Measurements from ENCODE around the gene TSPAN6.

Gene TSPAN6, protein sequence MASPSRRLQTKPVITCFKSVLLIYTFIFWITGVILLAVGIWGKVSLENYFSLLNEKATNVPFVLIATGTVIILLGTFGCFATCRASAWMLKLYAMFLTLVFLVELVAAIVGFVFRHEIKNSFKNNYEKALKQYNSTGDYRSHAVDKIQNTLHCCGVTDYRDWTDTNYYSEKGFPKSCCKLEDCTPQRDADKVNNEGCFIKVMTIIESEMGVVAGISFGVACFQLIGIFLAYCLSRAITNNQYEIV

GRCh38 chrX:100636321-100636991 lies at the start of gene TSPAN6:
TSPAN6 (minus strand) TSS chrX:100636806; CDS start chrX:100636694, 112 bp downstream.
- peak; percentile 73 for DNase-seq (ENCODE audit: low spot score)

DNA sequence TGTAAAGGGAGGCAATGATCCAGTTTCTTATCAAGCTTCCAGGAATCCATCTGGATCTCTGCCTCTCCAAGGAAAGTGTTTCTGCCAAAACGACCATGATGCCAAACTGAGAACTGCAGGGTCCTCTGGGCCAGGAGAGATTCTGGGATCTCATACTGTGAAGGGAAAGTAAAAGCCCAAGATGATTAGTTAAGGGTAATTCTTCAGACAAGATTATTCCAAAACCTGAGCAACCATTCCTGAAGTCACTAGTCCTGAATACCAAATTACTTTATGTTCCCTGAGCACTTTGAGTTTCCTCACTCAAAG lies 49.3 kb upstream of the TSPAN6 start:
- DNase-seq (ENCODE audit: low spot score): no peak

DNA sequence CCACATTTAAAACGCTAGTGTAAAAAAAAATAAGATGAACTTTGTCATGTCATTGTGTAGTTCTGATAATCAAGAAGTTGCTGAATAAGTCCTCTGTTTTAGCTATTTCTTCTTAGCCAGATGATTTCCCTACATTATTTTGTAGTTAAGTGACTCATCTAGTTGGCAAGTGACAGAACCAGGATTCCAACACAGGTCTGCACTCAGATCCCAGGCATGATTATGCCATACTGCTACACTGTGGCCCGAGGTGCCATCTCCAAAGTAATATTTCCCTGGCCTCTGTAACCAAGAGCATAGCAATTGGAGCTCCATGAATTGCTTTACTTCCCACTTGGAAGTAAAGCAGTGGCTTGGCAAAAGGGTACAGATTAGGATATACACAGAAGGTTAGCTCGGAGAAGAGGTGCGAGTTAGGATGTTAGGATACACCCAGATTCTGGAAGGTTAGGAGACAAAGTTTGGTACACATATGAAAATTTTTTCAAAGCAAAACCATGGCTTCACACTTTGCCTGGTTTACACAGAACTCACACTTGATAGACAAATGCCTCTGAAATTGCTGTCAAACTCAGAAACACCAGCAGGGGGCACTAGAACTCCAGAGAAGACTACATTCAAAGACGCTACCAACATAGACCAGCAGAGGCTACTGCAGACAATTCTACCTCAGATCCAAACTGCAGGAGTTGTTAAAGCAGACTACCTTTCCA lies 48.8 kb upstream of the TSPAN6 start:
- peak; percentile 45 for DNase-seq (ENCODE audit: low spot score)

DNA sequence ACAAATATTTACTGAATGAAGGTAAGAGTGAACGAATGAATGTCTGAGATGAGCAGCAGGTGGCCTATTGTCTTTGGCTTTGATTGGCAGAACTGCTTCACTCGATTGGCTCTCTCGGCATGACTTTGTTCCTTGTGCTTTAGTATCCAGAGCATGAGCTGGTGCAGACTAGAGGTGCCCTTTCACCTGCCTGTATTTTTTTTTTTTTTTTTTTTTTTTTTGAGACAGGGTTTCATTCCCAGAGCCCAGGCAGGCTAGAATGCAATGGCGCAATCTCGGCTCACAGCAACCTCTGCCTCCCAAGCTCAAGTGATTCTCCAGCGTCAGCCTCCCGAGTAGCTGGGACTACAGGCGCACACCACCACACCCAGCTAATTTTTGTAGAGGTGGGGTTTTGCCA lies 46.3 kb upstream of the TSPAN6 start:
- no peak for DNase-seq (ENCODE audit: low spot score)

DNA sequence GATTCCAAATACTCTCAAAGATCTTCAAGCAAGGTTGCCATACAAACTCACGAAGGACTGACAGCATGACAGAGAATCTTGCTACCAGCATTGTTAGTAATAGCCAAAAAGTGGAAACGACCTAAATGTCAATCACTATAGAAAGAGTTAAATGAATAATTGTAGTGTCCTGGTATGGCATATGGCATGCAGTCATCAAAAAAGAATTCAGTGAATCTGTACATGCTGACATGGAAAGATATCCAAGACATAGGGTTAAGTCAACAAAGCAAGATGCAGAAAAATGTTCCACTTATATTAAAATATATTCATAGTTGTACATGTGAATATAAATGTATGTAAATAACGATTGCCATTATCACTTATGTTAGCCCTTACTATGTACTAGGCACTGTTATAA lies 45.0 kb upstream of the TSPAN6 start:
- no peak for DNase-seq (ENCODE audit: low spot score)

GRCh38 chrX:100680756-100681155 lies 44.1 kb upstream of the TSPAN6 start:
- no peak for DNase-seq (ENCODE audit: low spot score)

GRCh38 chrX:100677611-100678181 lies 41.1 kb upstream of the TSPAN6 start:
- DNase-seq (ENCODE audit: low spot score): no peak

- DNase-seq (ENCODE audit: low spot score): no peak
These were observed 38.1 kb upstream of the TSPAN6 start for GRCh38 chrX:100674705-100675104.

GRCh38 chrX:100673397-100673953 lies 36.9 kb upstream of the TSPAN6 start:
- DNase-seq (ENCODE audit: low spot score): no peak

DNA sequence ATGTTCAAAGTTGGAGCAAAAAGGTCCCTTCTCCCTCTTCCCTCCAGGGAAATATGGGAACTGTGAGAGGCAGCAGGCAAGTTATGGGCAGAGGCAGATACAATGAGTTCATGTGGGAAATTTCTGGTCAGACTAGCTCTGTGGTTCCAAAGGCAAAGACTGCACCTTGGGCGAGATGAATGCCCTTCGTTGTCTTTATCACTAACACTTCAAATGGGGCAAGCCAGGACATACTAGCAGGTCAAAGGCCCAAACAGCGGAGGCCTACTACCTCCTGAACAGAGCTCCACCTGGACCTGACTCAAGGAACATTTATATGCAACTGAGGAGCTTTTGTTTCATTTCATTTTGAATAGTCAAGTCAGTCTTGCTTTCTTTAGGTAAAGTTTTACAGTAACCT lies 36.4 kb upstream of the TSPAN6 start:
- no peak for DNase-seq (ENCODE audit: low spot score)

DNA sequence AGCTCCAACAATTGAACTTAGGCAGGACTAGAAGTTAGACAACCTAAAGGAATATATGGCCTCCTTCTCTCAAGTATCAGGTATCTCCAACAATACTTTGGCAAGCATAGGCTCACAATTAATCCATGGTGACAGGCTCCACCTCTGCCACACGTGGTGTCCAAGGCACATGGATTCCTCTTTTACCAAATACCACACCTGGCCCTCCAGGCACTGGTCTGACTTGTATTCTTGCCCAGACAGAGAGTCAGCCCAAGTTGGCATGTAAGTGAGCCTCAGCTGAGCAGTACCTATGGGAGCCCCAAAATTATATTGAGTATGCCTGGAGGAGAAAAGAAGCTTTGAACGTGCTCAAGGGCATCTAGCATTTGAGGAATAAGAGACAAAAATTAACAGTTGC lies 27.0 kb upstream of the TSPAN6 start:
- no peak for DNase-seq (ENCODE audit: low spot score)

DNA sequence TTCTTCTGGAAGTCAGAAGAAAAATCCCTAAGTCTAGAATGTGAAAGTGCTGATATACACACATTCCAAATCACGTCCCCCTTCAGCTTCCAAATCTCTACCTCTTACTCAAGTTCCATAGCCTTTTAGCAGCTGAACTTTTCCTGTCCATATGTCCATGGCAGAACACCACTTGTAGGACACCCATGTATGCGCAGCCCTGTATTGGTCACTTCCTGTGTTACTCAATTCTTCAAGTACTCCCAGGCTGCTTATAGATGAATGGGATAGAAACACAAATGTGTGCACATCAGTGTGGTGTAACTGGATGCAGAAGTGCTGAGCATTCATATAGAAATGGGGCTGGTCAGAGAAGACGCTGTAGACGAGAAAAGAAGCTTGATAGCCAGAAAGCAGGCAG lies 26.2 kb upstream of the TSPAN6 start:
- DNase-seq (ENCODE audit: low spot score): no peak

DNA sequence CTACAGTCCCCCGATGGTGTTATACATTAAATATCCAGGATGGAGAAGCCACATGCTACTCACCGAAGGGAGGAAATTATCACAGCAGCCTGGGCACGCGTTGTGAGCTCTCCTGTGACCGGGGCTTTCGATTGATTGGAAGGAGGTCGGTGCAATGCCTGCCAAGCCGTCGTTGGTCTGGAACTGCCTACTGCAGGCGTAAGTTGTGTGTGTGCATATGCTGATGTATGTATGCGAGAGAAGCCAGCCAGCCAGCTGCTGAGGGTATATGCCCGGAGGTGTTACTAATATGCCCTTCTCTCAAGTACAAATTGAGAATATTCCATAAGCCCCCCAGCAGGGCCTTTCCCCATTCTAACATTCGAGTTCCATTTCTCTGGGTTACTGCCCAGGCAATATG lies 25.6 kb upstream of the TSPAN6 start:
- no peak for DNase-seq (ENCODE audit: low spot score)

- DNase-seq (ENCODE audit: low spot score): no peak
These were observed 23.0 kb upstream of the TSPAN6 start for GRCh38 chrX:100659431-100660137.

DNA sequence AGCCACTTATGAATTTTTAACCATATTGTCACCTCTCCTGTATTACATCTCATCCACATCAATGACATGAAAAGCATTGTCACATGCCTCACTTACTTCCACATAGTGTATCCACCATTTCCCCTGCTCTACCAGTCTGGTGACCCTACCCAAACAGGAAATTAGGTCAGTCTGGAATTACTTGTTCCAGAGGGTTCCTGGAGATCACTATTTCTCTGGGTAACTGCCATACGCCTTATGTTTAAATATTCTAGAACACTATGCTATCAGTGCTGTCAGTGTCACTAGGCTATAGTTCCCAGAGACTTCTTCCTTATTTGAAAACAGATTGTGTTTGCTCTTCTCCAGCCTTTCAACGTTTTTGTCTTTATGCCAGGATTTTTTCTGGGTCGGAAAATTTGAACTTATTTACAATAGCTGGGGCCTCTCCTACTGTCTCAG lies 22.4 kb upstream of the TSPAN6 start:
- DNase-seq (ENCODE audit: low spot score): no peak

- no peak for DNase-seq (ENCODE audit: low spot score)
These were observed 17.7 kb upstream of the TSPAN6 start for GRCh38 chrX:100654261-100654660.

DNA sequence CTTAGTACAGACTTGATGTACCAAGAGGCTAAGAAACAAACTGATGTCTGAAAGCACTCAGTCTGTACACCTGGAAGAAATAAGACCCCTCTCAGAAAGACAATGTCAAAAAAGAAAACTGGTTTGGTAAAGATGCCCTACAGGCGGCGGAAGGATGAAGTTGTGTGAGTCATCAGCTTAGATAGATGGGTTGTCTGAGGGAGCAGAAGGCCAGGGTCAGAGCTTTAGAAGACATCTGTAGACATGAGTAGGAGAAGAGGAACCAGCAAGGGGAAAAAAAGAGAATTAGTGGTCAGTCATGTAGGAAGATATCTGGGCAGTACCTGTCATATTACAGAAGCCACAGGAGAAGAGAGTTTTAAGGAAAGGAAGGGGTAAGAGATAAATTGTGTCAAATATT lies 15.7 kb upstream of the TSPAN6 start:
- no peak for DNase-seq (ENCODE audit: low spot score)

GRCh38 chrX:100650841-100651240 lies 14.2 kb upstream of the TSPAN6 start:
- DNase-seq (ENCODE audit: low spot score): no peak

DNA sequence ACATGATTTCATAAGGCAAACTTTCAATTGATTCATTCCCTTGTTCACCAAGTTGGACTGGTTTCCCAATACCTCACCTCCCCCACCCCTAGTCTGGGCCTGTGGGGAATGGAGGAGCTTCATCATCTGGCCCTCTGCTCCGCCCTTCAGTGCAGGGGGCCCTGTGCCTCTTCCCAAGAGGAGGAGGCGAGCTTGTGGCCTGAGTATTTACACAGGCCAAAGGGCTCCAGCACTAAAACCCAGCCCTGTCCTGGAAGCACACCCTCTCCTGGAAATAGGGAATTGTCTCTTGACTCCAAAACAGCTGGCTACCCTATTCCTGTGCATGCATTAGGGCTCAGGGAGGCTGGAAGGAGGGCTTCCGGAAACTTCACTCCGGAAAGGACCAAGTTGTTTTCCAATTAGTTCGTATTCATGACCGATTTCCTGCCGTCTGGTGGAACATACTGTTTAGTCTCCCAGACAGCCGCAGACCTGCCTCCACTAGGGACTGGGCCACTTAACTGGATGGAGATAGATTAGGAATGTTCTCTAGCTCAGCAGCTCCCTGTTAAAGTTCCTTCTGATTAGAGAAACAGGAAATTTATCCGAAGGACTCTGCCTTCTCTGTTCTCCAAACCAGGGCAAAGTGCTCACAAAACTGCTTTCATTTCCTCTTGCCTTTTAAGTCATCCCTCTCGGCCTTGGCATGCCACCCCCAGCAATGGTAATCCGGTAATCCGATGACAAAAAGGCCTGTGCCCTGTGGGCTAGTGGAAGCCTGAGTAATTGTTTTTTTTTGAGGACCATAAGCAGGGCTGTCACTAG lies 13.1 kb upstream of the TSPAN6 start:
- DNase-seq (ENCODE audit: low spot score): peak; percentile 50

DNA sequence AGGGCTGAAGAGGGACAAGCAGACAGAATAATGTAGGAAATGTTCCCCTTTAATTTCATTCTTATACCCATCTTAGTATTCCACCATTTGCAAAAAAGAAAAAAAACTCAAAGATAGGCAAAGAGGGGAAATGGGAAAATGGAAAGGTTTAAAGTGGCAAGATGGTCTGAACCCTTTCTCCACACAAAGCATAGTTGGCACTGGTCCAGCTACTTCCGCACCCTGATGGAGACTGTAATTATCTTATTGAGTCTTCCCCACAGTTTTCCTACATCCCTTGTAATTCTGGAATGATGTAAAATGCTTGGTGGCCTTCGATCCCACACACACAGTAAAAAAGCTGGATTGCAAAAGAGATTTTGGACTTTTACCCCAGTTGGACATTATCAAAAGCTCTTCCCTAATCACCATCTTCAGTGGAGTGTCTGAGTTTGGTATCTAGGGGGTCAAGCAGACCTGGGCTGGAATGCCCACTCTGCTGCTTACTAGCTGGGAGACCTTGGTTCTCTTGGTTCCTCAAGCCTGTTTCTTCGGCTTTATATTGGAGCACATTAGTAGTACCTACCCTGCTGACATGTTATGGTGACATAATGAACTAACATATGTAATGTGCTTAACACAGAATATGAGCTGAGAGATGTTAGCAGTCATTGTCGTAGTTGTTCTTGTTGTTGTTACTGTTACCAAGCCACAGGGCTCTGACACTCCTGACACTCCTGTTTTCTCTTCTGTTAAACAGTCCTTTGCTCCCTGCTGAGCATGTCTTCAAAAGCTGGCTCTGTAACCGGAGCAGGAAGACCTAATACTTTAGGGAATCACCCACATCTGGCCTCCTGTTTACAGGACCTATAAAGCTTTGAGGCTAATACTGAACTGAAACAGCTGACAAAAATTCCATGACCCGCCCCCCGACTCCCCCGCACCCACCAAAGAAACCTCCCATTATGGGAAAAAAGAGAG lies 12.1 kb upstream of the TSPAN6 start:
- DNase-seq (ENCODE audit: low spot score): no peak

Data from HuH-7 (cell line).